Activated CD4-positive, alpha-beta T cell treated with anti-CD3 and anti-CD28 coated beads for 4 hours (primary cell): Measurements from ENCODE around the gene ATG3.
"Not testable (repeated sequence)": the region's sequence is repeated elsewhere in the genome, so short reads cannot be mapped to it uniquely, and the experiment has no call there.

ENCODE experiments used
- DNase-seq, 2 donors: peaks; one replicate each; pipeline ENCODE4 v3.0.0-alpha.2; 2020

Gene ATG3

GRCh38 chr3:112497897-112498548 is 63.7 kb downstream of the ATG3 start:
- no peak for DNase-seq

GRCh38 chr3:112496366-112497067 is 65.2 kb downstream of the ATG3 start:
- DNase-seq: no peak

- not testable (repeated sequence) for DNase-seq
Measured at GRCh38 chr3:112494448-112494767, 67.4 kb downstream of the ATG3 start.

- DNase-seq: no peak
Measured at GRCh38 chr3:112492124-112492523, 69.6 kb downstream of the ATG3 start.

GRCh38 chr3:112491373-112491772 is 70.4 kb downstream of the ATG3 start:
- DNase-seq: no peak

- no peak for DNase-seq
Measured at GRCh38 chr3:112489674-112490479, 71.9 kb downstream of the ATG3 start.

- no peak for DNase-seq
Measured at GRCh38 chr3:112486811-112487505, 74.8 kb downstream of the ATG3 start.

- DNase-seq: no peak
Measured at GRCh38 chr3:112484352-112484751, 77.4 kb downstream of the ATG3 start.

- no peak for DNase-seq
Measured at GRCh38 chr3:112482675-112483074, 79.1 kb downstream of the ATG3 start.
